Effector memory CD4-positive, alpha-beta T cell (primary cell): ENCODE data around the gene SFXN5.

Source experiments
- DNase-seq, 3 donors: peaks; one replicate each; pipeline ENCODE4 v3.0.0-alpha.2; 2020
- H3K27ac ChIP-seq: 2 replicates; pipeline ENCODE4 v1.7.0; 2013; ENCODE audit warnings: mild to moderate bottlenecking, low read length, moderate library complexity; ENCODE audit not compliant: insufficient read depth, poor library complexity, severe bottlenecking
- H3K27me3 ChIP-seq: replicated peaks from 2 replicates; pipeline ENCODE4 v1.7.0; 2013; ENCODE audit warnings: mild to moderate bottlenecking, low read length; ENCODE audit not compliant: insufficient read depth, control insufficient read depth, poor library complexity, severe bottlenecking
- H3K36me3 ChIP-seq: 2 replicates; pipeline ENCODE4 v1.7.0; 2013; ENCODE audit warnings: mild to moderate bottlenecking, low read length, moderate library complexity; ENCODE audit not compliant: control insufficient read depth, insufficient read depth
- H3K4me1 ChIP-seq: 2 replicates; pipeline ENCODE4 v1.7.0; 2013; ENCODE audit warnings: low read length, mild to moderate bottlenecking; ENCODE audit not compliant: control insufficient read depth, insufficient read depth, poor library complexity, severe bottlenecking
- H3K4me3 ChIP-seq: 2 replicates; pipeline ENCODE4 v1.7.0; 2013; ENCODE audit warnings: low read length, low read depth, mild to moderate bottlenecking; ENCODE audit not compliant: insufficient read depth, poor library complexity, severe bottlenecking
- H3K9me3 ChIP-seq: 2 replicates; pipeline ENCODE4 v1.7.0; 2013; ENCODE audit warnings: mild to moderate bottlenecking, low read length, moderate library complexity; ENCODE audit not compliant: control insufficient read depth

Gene SFXN5

GRCh38 chr2:73110168-73111072 is 38.9 kb upstream of the SFXN5 start:
- H3K4me1 ChIP-seq: peaks cover 9% of the 10 kb centered on the region
- H3K4me3 ChIP-seq: no peak overlapping the region
- H3K36me3 ChIP-seq: no peaks in the 10 kb centered on the region
- no peak overlapping the region for H3K27ac ChIP-seq
- H3K27me3 ChIP-seq: no peaks in the 10 kb centered on the region
- DNase-seq: no peak
- H3K9me3 ChIP-seq: no peaks in the 10 kb centered on the region

GRCh38 chr2:73109431-73110167 is 38.1 kb upstream of the SFXN5 start:
- Histone ChIP-seq H3K4me3 (no peak overlapping the region), H3K27ac (no peak overlapping the region), H3K9me3 (no peaks in the 10 kb centered on the region), H3K4me1 (peaks cover 9% of the 10 kb centered on the region), H3K36me3 (no peaks in the 10 kb centered on the region), H3K27me3 (no peaks in the 10 kb centered on the region)
- DNase-seq: no peak

GRCh38 chr2:73107211-73107926 is 35.9 kb upstream of the SFXN5 start:
- peaks cover 16% of the 10 kb centered on the region for H3K4me1 ChIP-seq
- H3K36me3 ChIP-seq: no peaks in the 10 kb centered on the region
- H3K27ac ChIP-seq: no peak overlapping the region
- H3K4me3 ChIP-seq: no peak overlapping the region
- no peaks in the 10 kb centered on the region for H3K9me3 ChIP-seq
- no peaks in the 10 kb centered on the region for H3K27me3 ChIP-seq
- no peak for DNase-seq

- Histone ChIP-seq H3K4me1 (peaks cover 15% of the 10 kb centered on the region), H3K27me3 (no peaks in the 10 kb centered on the region), H3K4me3 (no peak overlapping the region), H3K36me3 (no peaks in the 10 kb centered on the region), H3K27ac (no peak overlapping the region), H3K9me3 (no peaks in the 10 kb centered on the region)
- DNase-seq: no peak
Measured at GRCh38 chr2:73106791-73107190, 35.3 kb upstream of the SFXN5 start.

GRCh38 chr2:73105511-73105971 is 34.0 kb upstream of the SFXN5 start:
- H3K27ac ChIP-seq: no peak overlapping the region
- no peaks in the 10 kb centered on the region for H3K36me3 ChIP-seq
- H3K4me1 ChIP-seq: peaks cover 10% of the 10 kb centered on the region
- H3K27me3 ChIP-seq: no peaks in the 10 kb centered on the region
- no peaks in the 10 kb centered on the region for H3K9me3 ChIP-seq
- DNase-seq: no peak
- H3K4me3 ChIP-seq: no peak overlapping the region

GRCh38 chr2:73104933-73105332 is 33.4 kb upstream of the SFXN5 start:
- Histone ChIP-seq H3K9me3 (no peaks in the 10 kb centered on the region), H3K36me3 (no peaks in the 10 kb centered on the region), H3K4me3 (no peak overlapping the region), H3K27ac (no peak overlapping the region), H3K27me3 (no peaks in the 10 kb centered on the region), H3K4me1 (peaks cover 10% of the 10 kb centered on the region)
- no peak for DNase-seq

GRCh38 chr2:73103018-73103542 is 31.6 kb upstream of the SFXN5 start:
- H3K36me3 ChIP-seq: no peaks in the 10 kb centered on the region
- H3K4me1 ChIP-seq: peaks cover 10% of the 10 kb centered on the region
- no peaks in the 10 kb centered on the region for H3K9me3 ChIP-seq
- no peak for DNase-seq
- H3K27me3 ChIP-seq: no peaks in the 10 kb centered on the region
- no peak overlapping the region for H3K27ac ChIP-seq
- H3K4me3 ChIP-seq: no peak overlapping the region

GRCh38 chr2:73101626-73102256 is 30.2 kb upstream of the SFXN5 start:
- DNase-seq: no peak
- Histone ChIP-seq H3K4me3 (no peak overlapping the region), H3K9me3 (no peaks in the 10 kb centered on the region), H3K4me1 (peaks cover 10% of the 10 kb centered on the region), H3K27ac (no peak overlapping the region), H3K36me3 (no peaks in the 10 kb centered on the region), H3K27me3 (no peaks in the 10 kb centered on the region)

- no peaks in the 10 kb centered on the region for H3K27me3 ChIP-seq
- H3K4me3 ChIP-seq: no peak overlapping the region
Measured at GRCh38 chr2:73100956-73101355, 29.4 kb upstream of the SFXN5 start.

More at GRCh38 chr2:73100956-73101355, 29.4 kb upstream of the SFXN5 start:
- Histone ChIP-seq H3K4me1 (peaks cover 10% of the 10 kb centered on the region), H3K9me3 (no peaks in the 10 kb centered on the region), H3K27ac (no peak overlapping the region), H3K36me3 (no peaks in the 10 kb centered on the region)
- DNase-seq: no peak
